IMR-90 (cell line): ENCODE data around the gene EIF4H. TPM values are rescaled to one million over a fixed set of nuclear protein-coding genes. Genes with fewer than 3 reads are reported as not detected.

Experiments used
- ATAC-seq: fragments of 200-7000 bp; cut with Tn5 transposase; 2 replicates; pipeline ENCODE4 v1.9.1; 2020; ENCODE audit warnings: low read depth, mild to moderate bottlenecking, moderate library complexity
- BruUV-seq: library from RNA; stranded (reverse); fragments of 400-500 nt; replicated peaks from 2 replicates; lab custom pipeline; 2021; lab: Mats Ljungman, UMichigan
- CTCF ChIA-PET: fragments of 300-600 bp; formaldehyde crosslinking; extraction: SDS; loops from one replicate; lab custom pipeline; 2021; ENCODE audit warnings: antibody characterized with exemption; lab: Yijun Ruan, JAX
- POLR2A ChIA-PET: fragments of 300-600 bp; sonication (Branson Sonifier 250); formaldehyde crosslinking; loops from one replicate; lab custom pipeline; 2022; ENCODE audit warnings: antibody characterized with exemption; ENCODE audit not compliant: unreplicated experiment; lab: Charles Lee
- DNase-seq: peaks from one replicate; pipeline ENCODE4 v3.0.0; 2013
- H2AFZ ChIP-seq: replicated peaks from 2 replicates; pipeline ENCODE3; 2013; ENCODE audit warnings: low read length, mild to moderate bottlenecking; ENCODE audit not compliant: poor library complexity
- H2AK5ac ChIP-seq: 2 replicates; pipeline ENCODE4 v1.6.1; 2013; ENCODE audit warnings: low read depth, low read length, inconsistent platforms
- H2AK9ac ChIP-seq: replicated peaks from 2 replicates; pipeline ENCODE3; 2013; ENCODE audit warnings: mild to moderate bottlenecking, low read depth, low read length, moderate library complexity; ENCODE audit not compliant: poor library complexity
- H2BK120ac ChIP-seq: 2 replicates; pipeline ENCODE4 v1.6.1; 2013; ENCODE audit warnings: low read depth, low read length, inconsistent platforms
- H2BK15ac ChIP-seq: 3 replicates; pipeline ENCODE4 v1.6.1; 2013; ENCODE audit warnings: low read depth, low read length, inconsistent platforms
- H2BK20ac ChIP-seq: 2 replicates; pipeline ENCODE4 v1.6.1; 2013; ENCODE audit warnings: low read depth, mild to moderate bottlenecking, inconsistent platforms, low read length, moderate library complexity
- H2BK5ac ChIP-seq: 2 replicates; pipeline ENCODE4 v1.6.1; 2013; ENCODE audit warnings: mild to moderate bottlenecking, low read depth, low read length, inconsistent platforms; ENCODE audit not compliant: poor library complexity, severe bottlenecking
- H3K14ac ChIP-seq: replicated peaks from 2 replicates; pipeline ENCODE4 v1.6.1; 2013; ENCODE audit warnings: low read depth, low read length, inconsistent platforms
- H3K18ac ChIP-seq: 2 replicates; pipeline ENCODE4 v1.6.1; 2013; ENCODE audit warnings: low read depth, low read length, control low read depth
- H3K23ac ChIP-seq: 2 replicates; pipeline ENCODE4 v1.6.1; 2013; ENCODE audit warnings: low read depth, low read length, inconsistent platforms
- H3K27ac ChIP-seq: 2 replicates; pipeline ENCODE4 v1.5.1; 2013; ENCODE audit warnings: mild to moderate bottlenecking, control low read depth, low read length; ENCODE audit not compliant: insufficient read depth
- H3K27me3 ChIP-seq: 2 replicates; pipeline ENCODE4 v1.6.1; 2013; ENCODE audit warnings: low read length; ENCODE audit not compliant: control insufficient read depth, insufficient read depth
- H3K36me3 ChIP-seq: 2 replicates; pipeline ENCODE4 v1.6.1; 2013; ENCODE audit warnings: low read length, mixed read lengths; ENCODE audit not compliant: control insufficient read depth, insufficient read depth
- H3K4ac ChIP-seq: 2 replicates; pipeline ENCODE4 v1.6.1; 2013; ENCODE audit warnings: low read depth, low read length, inconsistent platforms
- H3K4me1 ChIP-seq: 2 replicates; pipeline ENCODE4 v1.6.1; 2013; ENCODE audit warnings: low read length, mixed read lengths; ENCODE audit not compliant: control insufficient read depth, insufficient read depth
- H3K4me2 ChIP-seq: 2 replicates; pipeline ENCODE4 v1.6.1; 2013; ENCODE audit warnings: low read depth, mild to moderate bottlenecking, control low read depth, low read length, moderate library complexity
- H3K4me3 ChIP-seq: 2 replicates; pipeline ENCODE4 v1.5.1; 2013; ENCODE audit warnings: low read depth, mild to moderate bottlenecking, control low read depth, low read length, moderate library complexity; ENCODE audit not compliant: insufficient read depth
- H3K56ac ChIP-seq: 2 replicates; pipeline ENCODE4 v1.6.1; 2013; ENCODE audit warnings: low read length, inconsistent platforms; ENCODE audit not compliant: insufficient read depth; ENCODE audit errors: extremely low read depth
- H3K79me1 ChIP-seq, 2 experiments: 2 replicates each; pipeline ENCODE4 v1.6.1; 2013; ENCODE audit warnings: low read length in 2 of 2, inconsistent platforms in 1 of 2, low read depth in 1 of 2
- H3K9ac ChIP-seq: 2 replicates; pipeline ENCODE4 v1.6.1; 2013; ENCODE audit warnings: low read depth, low read length, control low read depth
- H3K9me1 ChIP-seq: 2 replicates; pipeline ENCODE4 v1.6.1; 2013; ENCODE audit warnings: low read length, inconsistent platforms; ENCODE audit not compliant: insufficient read depth
- H3K9me3 ChIP-seq: 2 replicates; pipeline ENCODE4 v1.6.1; 2013; ENCODE audit warnings: low read length; ENCODE audit not compliant: control insufficient read depth, insufficient read depth
- H4K20me1 ChIP-seq: 2 replicates; pipeline ENCODE4 v1.6.1; 2013; ENCODE audit warnings: low read length, inconsistent platforms; ENCODE audit not compliant: insufficient read depth
- H4K5ac ChIP-seq: 2 replicates; pipeline ENCODE4 v1.6.1; 2013; ENCODE audit warnings: mild to moderate bottlenecking, low read depth, low read length, control low read depth
- H4K8ac ChIP-seq, 2 experiments: 2 replicates each; pipeline ENCODE4 v1.6.1; 2013; ENCODE audit warnings: low read depth in 2 of 2, low read length in 2 of 2, control low read depth in 1 of 2, inconsistent platforms in 1 of 2
- H4K91ac ChIP-seq: 2 replicates; pipeline ENCODE4 v1.6.1; 2013; ENCODE audit warnings: low read depth, low read length, inconsistent platforms; ENCODE audit not compliant: insufficient read depth
- CTCF ChIP-seq: conservative IDR thresholded peaks from 2 replicates; pipeline ENCODE4 v1.5.1; 2012; ENCODE audit warnings: mild to moderate bottlenecking, low read depth, low read length, improper control_type of control experiment
- MAFK ChIP-seq: IDR thresholded peaks from 2 replicates; pipeline ENCODE4 v1.6.1; 2012; ENCODE audit warnings: low read depth, low read length, improper control_type of control experiment
- MAZ ChIP-seq: IDR thresholded peaks from 2 replicates; pipeline ENCODE4 v1.6.1; 2012; ENCODE audit warnings: low read depth, mild to moderate bottlenecking, low read length, improper control_type of control experiment, moderate library complexity, borderline replicate concordance
- SMC3 ChIP-seq: fragments of 150-350 bp; IDR thresholded peaks from 2 replicates; pipeline ENCODE4 v1.6.1; 2016; ENCODE audit warnings: low read depth, mild to moderate bottlenecking, antibody characterized with exemption, low read length, moderate library complexity
- WGBS, 2 experiments: methylation state at CpG; one replicate each; pipeline versions ENCODE4 v1.1.5 to v1.1.7; 2013; ENCODE audit warnings: missing lambda C conversion rate in 2 of 2; ENCODE audit not compliant: insufficient read length in 1 of 2; ENCODE audit errors: extremely low coverage in 2 of 2; 5-methylcytosine and 5-hydroxymethylcytosine counted together
- dilution Hi-C: fragments of 300-500 bp; cut with HindIII; formaldehyde crosslinking; loops from one replicate; pipeline ENCODE4 v1.14.3; 2018; ENCODE audit warnings: low sequenced_read_pairs; ENCODE audit not compliant: unreplicated experiment
- in situ Hi-C: fragments of 300-500 bp; cut with MboI; formaldehyde crosslinking; loops from 3 replicates; pipeline ENCODE4 v1.14.3; 2019; ENCODE audit warnings: low sequenced_read_pairs, inconsistent platforms, mixed read lengths
- intact Hi-C: fragments of 100-400 bp; cut with micrococcal nuclease; formaldehyde crosslinking; loops from 2 replicates; pipeline ENCODE4 v1.10.0; 2022
- polyA plus RNA-seq, 3 experiments: library from polyadenylated mRNA; depleted of rRNA; stranded (reverse); fragments of >200 nt; gene quantifications; 2 replicates each; pipeline ENCODE4 v1.2.3, GENCODE V29; 2012; ENCODE audit warnings: low replicate concordance in 1 of 3
- total RNA-seq: library from RNA; depleted of rRNA; stranded (reverse); fragments of >200 nt; gene quantifications from 2 replicates; pipeline ENCODE4 v1.2.3, GENCODE V29; 2012
- TF ChIP-seq, protein P1 (sequence below): fragments of 150-350 bp; IDR thresholded peaks from 2 replicates; pipeline ENCODE4 v1.6.1; 2017; ENCODE audit warnings: mild to moderate bottlenecking, antibody characterized with exemption, low read length, low read depth

The EIF4H gene
- total and polyA plus RNA-seq, 2 of the 4 experiments (the other 2 are of a cell fraction), result 241 to 321 TPM

DNA sequence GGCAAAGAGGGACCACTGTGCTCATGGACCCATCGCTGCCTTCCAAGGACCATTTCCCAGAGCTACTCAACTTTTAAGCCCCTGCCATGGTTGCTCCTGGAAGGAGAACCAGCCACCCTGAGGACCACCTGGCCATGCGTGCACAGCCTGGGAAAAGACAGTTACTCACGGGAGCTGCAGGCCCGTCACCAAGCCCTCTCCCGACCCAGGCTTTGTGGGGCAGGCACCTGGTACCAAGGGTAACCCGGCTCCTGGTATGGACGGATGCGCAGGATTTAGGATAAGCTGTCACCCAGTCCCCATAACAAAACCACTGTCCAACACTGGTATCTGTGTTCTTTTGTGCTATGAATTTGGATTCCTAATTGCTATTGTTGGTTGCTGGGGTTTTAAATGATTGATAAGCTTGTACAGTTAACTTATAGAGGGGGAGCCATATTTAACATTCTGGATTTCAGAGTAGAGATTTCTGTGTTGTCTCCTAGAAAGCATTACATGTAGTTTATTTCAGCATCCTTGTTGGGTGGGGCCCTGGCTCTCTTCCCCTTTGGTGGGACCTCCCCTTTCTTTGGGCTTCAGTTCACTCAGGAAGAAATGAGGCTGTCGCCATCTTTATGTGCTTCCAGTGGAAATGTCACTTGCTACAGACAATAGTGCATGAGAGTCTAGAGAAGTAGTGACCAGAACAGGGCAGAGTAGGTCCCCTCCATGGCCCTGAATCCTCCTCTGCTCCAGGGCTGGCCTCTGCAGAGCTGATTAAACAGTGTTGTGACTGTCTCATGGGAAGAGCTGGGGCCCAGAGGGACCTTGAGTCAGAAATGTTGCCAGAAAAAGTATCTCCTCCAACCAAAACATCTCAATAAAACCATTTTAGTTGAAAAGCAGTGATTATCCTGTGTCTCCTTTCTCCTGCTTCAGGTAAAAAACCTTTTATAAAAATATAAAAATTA lies 55.1 kb downstream of the EIF4H start:
- H3K9ac ChIP-seq, result no peak overlapping the region
- POLR2A ChIA-PET, result no interaction called here

More for the DNA sequence above, 55.1 kb downstream of the EIF4H start:
- no peak overlapping the region for H4K91ac ChIP-seq
- H3K18ac ChIP-seq, result no peak overlapping the region
- H3K4ac ChIP-seq, result no peak overlapping the region
- no peak for ATAC-seq
- H3K27ac ChIP-seq, result no peak overlapping the region
- intact Hi-C loops, result no loop called here
- H3K4me3 ChIP-seq, result no peak overlapping the region
- H3K36me3 ChIP-seq, result peaks cover 17% of the 10 kb centered on the region
- H3K27me3 ChIP-seq, result no peaks in the 10 kb centered on the region
- no peak overlapping the region for H3K56ac ChIP-seq
- no peak overlapping the region for H2BK5ac ChIP-seq
- no peak overlapping the region for H3K14ac ChIP-seq
- H2BK15ac ChIP-seq, result no peak overlapping the region
- peaks cover 0 to 3% of the 10 kb centered on the region in 2 experiments; a peak in 1 of 4 replicates for H3K79me1 ChIP-seq
- DNase-seq, result no peak
- H2BK20ac ChIP-seq, result no peak overlapping the region
- no peak overlapping the region for H2AFZ ChIP-seq
- no peak overlapping the region for H4K5ac ChIP-seq
- no peak overlapping the region; the same call in 1 of the 2 replicates for H2AK5ac ChIP-seq
- peaks cover 5% of the 10 kb centered on the region for H3K4me1 ChIP-seq
- dilution Hi-C loops, result no loop called here
- H3K4me2 ChIP-seq, result no peak overlapping the region
- WGBS, 2 experiments, result 98% methylated on average over 5 of the region's 9 CpGs; no CpG with 5 or more reads in 1 of the 2 experiments
- no peak overlapping the region for H3K23ac ChIP-seq
- peaks cover 4% of the 10 kb centered on the region for H3K9me1 ChIP-seq
- H2AK9ac ChIP-seq, result no peak overlapping the region
- CTCF ChIA-PET, result interaction anchor here (0.9 kb wide), 1 partner anchor 46 kb away, joined by 3 read pairs; no protein-coding TSS in a partner anchor
- in situ Hi-C loops, result loop anchor here (25.0 kb wide), 1 partner anchor 133 kb away; no protein-coding TSS in a partner anchor
- H4K20me1 ChIP-seq, result peaks cover 10% of the 10 kb centered on the region
- TF ChIP-seq, protein P1, sequence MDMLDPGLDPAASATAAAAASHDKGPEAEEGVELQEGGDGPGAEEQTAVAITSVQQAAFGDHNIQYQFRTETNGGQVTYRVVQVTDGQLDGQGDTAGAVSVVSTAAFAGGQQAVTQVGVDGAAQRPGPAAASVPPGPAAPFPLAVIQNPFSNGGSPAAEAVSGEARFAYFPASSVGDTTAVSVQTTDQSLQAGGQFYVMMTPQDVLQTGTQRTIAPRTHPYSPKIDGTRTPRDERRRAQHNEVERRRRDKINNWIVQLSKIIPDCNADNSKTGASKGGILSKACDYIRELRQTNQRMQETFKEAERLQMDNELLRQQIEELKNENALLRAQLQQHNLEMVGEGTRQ, result no peak
- no peak for TF ChIP-seq MAFK
- TF ChIP-seq MAZ, result no peak
- no peak for TF ChIP-seq SMC3
- no peak for TF ChIP-seq CTCF
- no peaks in the 10 kb centered on the region for H3K9me3 ChIP-seq
- H4K8ac ChIP-seq, result no peak overlapping the region
- no peak overlapping the region for H2BK120ac ChIP-seq
- no TSS peak for BruUV-seq
